Caco-2 (cell line): ENCODE data around the gene AUTS2. TPM values are rescaled to one million over a fixed set of nuclear protein-coding genes. Genes with fewer than 3 reads are reported as not detected.

Experiments used
- BruUV-seq: library from RNA; stranded (reverse); fragments of 400-500 nt; replicated peaks from 2 replicates; lab custom pipeline; 2021; lab: Mats Ljungman, UMichigan
- CTCF ChIA-PET: fragments of 300-600 bp; sonication (Branson Sonifier 250); formaldehyde crosslinking; loops from one replicate; lab custom pipeline; 2022; ENCODE audit warnings: antibody characterized with exemption; lab: Charles Lee
- POLR2A ChIA-PET: fragments of 300-600 bp; sonication (Branson Sonifier 250); formaldehyde crosslinking; loops from one replicate; lab custom pipeline; 2022; ENCODE audit warnings: antibody characterized with exemption; lab: Charles Lee
- DNase-seq, 2 experiments: peaks; one replicate each; pipeline versions ENCODE4 v3.0.0 to v3.0.0-alpha.2; 2020 to 2022
- H3K27me3 ChIP-seq: replicated peaks from 2 replicates; pipeline ENCODE4 v1.6.0; 2011; ENCODE audit warnings: low read length; ENCODE audit not compliant: control insufficient read depth, insufficient read depth
- H3K36me3 ChIP-seq: 2 replicates; pipeline ENCODE4 v1.5.1; 2011; ENCODE audit warnings: low read length; ENCODE audit not compliant: control insufficient read depth, insufficient read depth
- H3K4me1 ChIP-seq: fragments of 250-450 bp; sonication (Bioruptor Pico); 2 replicates; pipeline ENCODE4 v1.5.1; 2020; ENCODE audit warnings: mild to moderate bottlenecking
- H3K4me3 ChIP-seq: 2 replicates; pipeline ENCODE4 v1.5.1; 2011; ENCODE audit warnings: low read depth, mild to moderate bottlenecking, control low read depth, low read length
- H3K9me3 ChIP-seq: fragments of 250-450 bp; sonication (Bioruptor Pico); 2 replicates; pipeline ENCODE4 v1.5.1; 2020; ENCODE audit warnings: mild to moderate bottlenecking, moderate library complexity
- H3K27ac Mint-ChIP-seq: one replicate; pipeline ENCODE4 v1.8.0; 2022; ENCODE audit warnings: mixed read lengths; ENCODE audit not compliant: unreplicated experiment
- H3K27me3 Mint-ChIP-seq: one replicate; pipeline ENCODE4 v1.8.0; 2022; ENCODE audit warnings: mixed read lengths; ENCODE audit not compliant: insufficient read depth, unreplicated experiment
- H3K36me3 Mint-ChIP-seq: one replicate; pipeline ENCODE4 v1.8.0; 2022; ENCODE audit warnings: mild to moderate bottlenecking, mixed read lengths; ENCODE audit not compliant: insufficient read depth, unreplicated experiment
- H3K4me1 Mint-ChIP-seq: one replicate; pipeline ENCODE4 v1.8.0; 2022; ENCODE audit warnings: low read depth, mixed read lengths; ENCODE audit not compliant: unreplicated experiment
- H3K4me3 Mint-ChIP-seq: one replicate; pipeline ENCODE4 v1.8.0; 2022; ENCODE audit warnings: mild to moderate bottlenecking, moderate library complexity, mixed read lengths; ENCODE audit not compliant: unreplicated experiment
- H3K9me3 Mint-ChIP-seq: one replicate; pipeline ENCODE4 v1.8.0; 2022; ENCODE audit warnings: mixed read lengths; ENCODE audit not compliant: unreplicated experiment
- intact Hi-C: fragments of 100-400 bp; cut with micrococcal nuclease; formaldehyde crosslinking; loops from one replicate; pipeline ENCODE4 v1.10.0; 2022; ENCODE audit not compliant: unreplicated experiment
- total RNA-seq: library from RNA; stranded (reverse); gene quantifications from 2 replicates; pipeline ENCODE4 v1.2.3, GENCODE V29; 2022
- TF ChIP-seq, protein P1 (sequence below), 2 experiments: fragments of 200-600 bp in 1 of 2; IDR thresholded peaks; 1 replicate in 1 of 2; 2 replicates in 1 of 2; pipeline versions ENCODE4 v1.5.1 to v1.8.0; 2011 to 2022; ENCODE audit warnings: antibody characterized with exemption in 1 of 2, control low read depth in 1 of 2, inconsistent platforms in 1 of 2, low read depth in 1 of 2, low read length in 1 of 2, mild to moderate bottlenecking in 1 of 2, moderate library complexity in 1 of 2; ENCODE audit not compliant: insufficient read depth in 1 of 2, severe bottlenecking in 1 of 2, unreplicated experiment in 1 of 2

Gene AUTS2
- total RNA-seq, 1 experiment from 2014 or later: 37.1 TPM

DNA sequence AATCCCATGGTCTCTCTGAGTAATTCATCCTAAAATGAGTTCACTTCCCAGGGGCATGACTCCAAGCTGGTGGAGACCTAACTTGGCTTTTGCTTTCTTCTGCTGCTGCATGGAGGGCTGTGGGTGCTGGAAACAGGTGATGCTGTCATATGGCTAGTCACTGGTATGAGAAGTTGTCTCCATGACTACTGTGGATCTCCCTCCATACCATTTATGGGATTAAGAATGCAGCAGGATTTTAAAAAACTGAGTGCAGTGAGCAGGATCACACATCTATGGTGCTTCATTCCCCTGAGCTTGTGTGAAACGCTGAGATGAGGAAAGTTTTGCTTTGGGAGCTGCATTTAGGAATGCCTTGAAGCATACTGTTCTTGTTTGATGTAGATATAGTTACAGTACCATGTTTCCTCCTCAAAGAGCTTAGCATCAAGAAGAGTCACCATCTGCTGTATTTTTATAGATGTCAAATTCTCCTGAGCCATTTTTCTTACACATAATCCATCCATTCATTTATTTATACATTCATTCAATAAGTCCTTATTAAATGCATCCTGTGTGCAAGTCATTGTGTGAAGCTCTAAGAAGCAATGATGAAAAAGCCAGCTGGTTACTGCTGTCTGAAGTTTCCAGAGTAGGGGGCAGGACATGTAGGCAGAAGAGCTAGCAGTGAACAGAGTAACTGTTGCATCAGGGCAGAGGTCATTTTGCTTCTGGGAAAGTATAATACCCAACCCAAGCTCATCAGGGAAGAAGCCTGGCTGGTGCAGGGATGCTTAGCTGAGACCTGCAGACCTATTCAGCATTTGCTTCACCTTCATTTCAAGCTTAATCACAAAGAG is 534.8 kb downstream of the AUTS2 start:
- CTCF ChIA-PET: no interaction called here
- no peaks in the 10 kb centered on the region for H3K36me3 Mint-ChIP-seq
- no peaks in the 10 kb centered on the region for H3K4me1 Mint-ChIP-seq
- H3K27me3 Mint-ChIP-seq: peaks cover 4% of the 10 kb centered on the region
- BruUV-seq: no TSS peak
- intact Hi-C loops: no loop called here
- no peaks in the 10 kb centered on the region for H3K4me1 ChIP-seq
- H3K27me3 ChIP-seq: no peaks in the 10 kb centered on the region
- H3K4me3 ChIP-seq: no peak overlapping the region
- POLR2A ChIA-PET: no interaction called here
- H3K9me3 Mint-ChIP-seq: no peaks in the 10 kb centered on the region
- H3K36me3 ChIP-seq: no peaks in the 10 kb centered on the region
- no peaks in the 10 kb centered on the region for H3K9me3 ChIP-seq
- TF ChIP-seq, protein P1, sequence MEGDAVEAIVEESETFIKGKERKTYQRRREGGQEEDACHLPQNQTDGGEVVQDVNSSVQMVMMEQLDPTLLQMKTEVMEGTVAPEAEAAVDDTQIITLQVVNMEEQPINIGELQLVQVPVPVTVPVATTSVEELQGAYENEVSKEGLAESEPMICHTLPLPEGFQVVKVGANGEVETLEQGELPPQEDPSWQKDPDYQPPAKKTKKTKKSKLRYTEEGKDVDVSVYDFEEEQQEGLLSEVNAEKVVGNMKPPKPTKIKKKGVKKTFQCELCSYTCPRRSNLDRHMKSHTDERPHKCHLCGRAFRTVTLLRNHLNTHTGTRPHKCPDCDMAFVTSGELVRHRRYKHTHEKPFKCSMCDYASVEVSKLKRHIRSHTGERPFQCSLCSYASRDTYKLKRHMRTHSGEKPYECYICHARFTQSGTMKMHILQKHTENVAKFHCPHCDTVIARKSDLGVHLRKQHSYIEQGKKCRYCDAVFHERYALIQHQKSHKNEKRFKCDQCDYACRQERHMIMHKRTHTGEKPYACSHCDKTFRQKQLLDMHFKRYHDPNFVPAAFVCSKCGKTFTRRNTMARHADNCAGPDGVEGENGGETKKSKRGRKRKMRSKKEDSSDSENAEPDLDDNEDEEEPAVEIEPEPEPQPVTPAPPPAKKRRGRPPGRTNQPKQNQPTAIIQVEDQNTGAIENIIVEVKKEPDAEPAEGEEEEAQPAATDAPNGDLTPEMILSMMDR (IDR thresholded peaks at IDR 0.05; ENCODE audit: insufficient read depth in 1 of 2, low read depth in 1 of 2, low read length in 1 of 2, severe bottlenecking in 1 of 2, unreplicated experiment in 1 of 2): no peak
- H3K4me3 Mint-ChIP-seq: no peak overlapping the region
- no peak overlapping the region for H3K27ac Mint-ChIP-seq
- DNase-seq: no peak

DNA sequence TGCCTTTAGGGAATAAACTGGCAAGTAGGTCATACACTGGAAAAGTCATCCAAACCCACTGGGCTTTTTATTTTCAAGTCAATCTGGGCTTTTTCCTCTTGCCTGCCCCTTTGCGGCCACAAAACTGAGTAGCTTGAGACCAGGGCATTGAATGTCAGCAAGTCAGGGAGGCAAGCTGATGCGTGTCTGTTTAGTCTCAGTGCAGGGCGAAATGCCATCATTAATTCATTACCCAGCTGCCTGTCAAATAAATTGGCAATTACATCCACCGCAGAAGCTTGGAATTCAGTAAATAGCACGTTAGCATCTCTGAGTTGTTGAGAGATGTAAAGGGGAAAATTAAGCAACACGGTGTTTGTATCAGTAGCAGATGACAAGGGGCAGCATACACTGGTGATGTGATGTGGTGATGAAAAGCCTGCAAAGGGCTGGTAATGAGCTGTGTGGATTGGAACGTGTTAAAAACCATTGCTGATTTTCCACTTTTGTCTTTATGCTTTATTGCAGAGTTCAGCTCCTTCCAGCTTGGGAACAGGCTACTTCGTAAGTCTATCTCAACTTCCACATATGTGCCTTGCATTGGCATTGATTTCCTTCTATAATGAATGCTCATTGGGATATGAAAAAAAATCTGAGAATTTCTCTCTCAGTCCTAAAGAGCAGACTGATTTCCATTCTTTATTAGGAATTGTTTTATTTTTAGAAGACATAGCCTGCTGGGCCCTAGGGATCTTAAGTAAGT is 535.9 kb downstream of the AUTS2 start:
- ChIA-PET POLR2A (no interaction called here), CTCF (no interaction called here)
- BruUV-seq: no TSS peak

DNA sequence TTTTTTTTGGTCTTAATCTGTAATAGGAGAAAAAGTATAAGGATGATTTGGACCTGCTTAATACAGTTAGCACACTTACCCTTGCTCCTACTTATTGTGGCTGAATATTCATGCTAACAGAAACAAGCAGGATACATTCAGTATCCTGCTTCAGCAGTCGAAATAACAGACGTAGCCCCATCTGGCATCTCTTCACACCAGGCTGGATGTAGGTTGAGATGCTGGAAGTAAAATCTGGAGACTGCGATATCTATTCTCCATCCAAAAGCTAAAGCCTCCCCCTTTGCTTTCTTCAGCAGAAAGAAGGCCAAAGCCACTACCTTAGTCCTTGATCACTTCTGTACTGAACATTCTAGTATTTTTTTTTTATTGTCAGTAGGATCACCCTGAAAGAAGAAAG is 537.4 kb downstream of the AUTS2 start:
- H3K9me3 ChIP-seq: no peaks in the 10 kb centered on the region
- no peaks in the 10 kb centered on the region for H3K27me3 ChIP-seq
- Mint-ChIP-seq H3K27ac (no peak overlapping the region), H3K9me3 (no peaks in the 10 kb centered on the region), H3K27me3 (peaks cover 4% of the 10 kb centered on the region), H3K4me1 (no peaks in the 10 kb centered on the region), H3K4me3 (no peak overlapping the region), H3K36me3 (no peaks in the 10 kb centered on the region)
- POLR2A ChIA-PET: no interaction called here
- BruUV-seq: no TSS peak
- TF ChIP-seq, protein P1 (IDR thresholded peaks at IDR 0.05; ENCODE audit: insufficient read depth in 1 of 2, low read depth in 1 of 2, low read length in 1 of 2, severe bottlenecking in 1 of 2, unreplicated experiment in 1 of 2): no peak
- no peak overlapping the region for H3K4me3 ChIP-seq
- intact Hi-C loops: no loop called here
- CTCF ChIA-PET: no interaction called here
- no peak for DNase-seq
- H3K36me3 ChIP-seq: no peaks in the 10 kb centered on the region
- H3K4me1 ChIP-seq: no peaks in the 10 kb centered on the region

More for the DNA sequence above, 535.9 kb downstream of the AUTS2 start:
- Histone ChIP-seq H3K4me1 (no peaks in the 10 kb centered on the region), H3K9me3 (no peaks in the 10 kb centered on the region), H3K4me3 (no peak overlapping the region), H3K27me3 (no peaks in the 10 kb centered on the region), H3K36me3 (no peaks in the 10 kb centered on the region)
- TF ChIP-seq, protein P1 (IDR thresholded peaks at IDR 0.05; ENCODE audit: insufficient read depth in 1 of 2, low read depth in 1 of 2, low read length in 1 of 2, severe bottlenecking in 1 of 2, unreplicated experiment in 1 of 2): no peak
- DNase-seq: no peak
- Mint-ChIP-seq H3K27me3 (peaks cover 4% of the 10 kb centered on the region), H3K27ac (no peak overlapping the region), H3K36me3 (no peaks in the 10 kb centered on the region), H3K4me1 (no peaks in the 10 kb centered on the region), H3K9me3 (no peaks in the 10 kb centered on the region), H3K4me3 (no peak overlapping the region)
- intact Hi-C loops: no loop called here
